K562 (cell line): ENCODE measurements around the gene DBF4B. TPM values are rescaled to one million over a fixed set of nuclear protein-coding genes. Genes with fewer than 3 reads are reported as not detected.
A peak's percentile ranks its signal among the peaks of the same experiment; 100 is the strongest.

Experiments
- E2F5 ChIP-seq: sonication (generic); formaldehyde crosslinking; IDR thresholded peaks from 2 replicates; pipeline ENCODE4 v1.8.0; 2022; ENCODE audit warnings: mild to moderate bottlenecking, missing genetic modification reagents
- ESRRA ChIP-seq: fragments of 450-650 bp; IDR thresholded peaks from 2 replicates; pipeline ENCODE4 v1.6.1; 2014; ENCODE audit warnings: low read depth, mild to moderate bottlenecking, moderate library complexity, borderline replicate concordance
- ETV5 ChIP-seq: sonication (generic); formaldehyde crosslinking; IDR thresholded peaks from 2 replicates; pipeline ENCODE4 v1.4.0; 2020; ENCODE audit warnings: low read depth, mild to moderate bottlenecking, missing genetic modification reagents
- FOXO4 ChIP-seq: fragments of 450-650 bp; formaldehyde crosslinking; IDR thresholded peaks from 2 replicates; pipeline ENCODE4 v1.4.0; 2020; ENCODE audit warnings: mild to moderate bottlenecking, moderate library complexity
- FOXP4 ChIP-seq: sonication (generic); formaldehyde crosslinking; IDR thresholded peaks from 2 replicates; pipeline ENCODE4 v1.8.0; 2022; ENCODE audit warnings: mild to moderate bottlenecking, missing genetic modification reagents, borderline replicate concordance
- HNRNPK ChIP-seq: fragments of 200-400 bp; formaldehyde crosslinking; IDR thresholded peaks from one replicate; pipeline ENCODE4 v1.6.1; 2018; ENCODE audit warnings: mild to moderate bottlenecking, low read depth, low read length; ENCODE audit not compliant: poor library complexity, severe bottlenecking
- HOMEZ ChIP-seq: fragments of 250-450 bp; sonication (Bioruptor Pico); IDR thresholded peaks from 2 replicates; pipeline ENCODE4 v1.4.0; 2020; ENCODE audit warnings: mild to moderate bottlenecking, moderate library complexity
- NR4A1 ChIP-seq, 2 experiments: fragments of 250-450 bp in 1 of 2; fragments of 450-650 bp in 1 of 2; sonication (Bioruptor Pico) in 1 of 2; IDR thresholded peaks; 2 replicates each; pipeline versions ENCODE4 v1.4.0 to v1.6.1; 2016 to 2020; ENCODE audit warnings: mild to moderate bottlenecking in 2 of 2, missing compliant biosample characterization in 1 of 2, missing genetic modification characterization in 1 of 2, moderate library complexity in 1 of 2
- NUFIP1 ChIP-seq: fragments of 450-650 bp; IDR thresholded peaks from 2 replicates; pipeline ENCODE4 v1.6.1; 2018; ENCODE audit not compliant: partially characterized antibody
- PBX2 ChIP-seq, 2 experiments: IDR thresholded peaks in 1 of 2; conservative IDR thresholded peaks in 1 of 2; 2 replicates each; pipeline ENCODE4 v1.6.1; 2016; ENCODE audit warnings: low read depth in 2 of 2, mild to moderate bottlenecking in 1 of 2, missing compliant biosample characterization in 1 of 2, missing genetic modification characterization in 1 of 2, moderate library complexity in 1 of 2
- PTTG1 ChIP-seq: fragments of 450-650 bp; IDR thresholded peaks from 2 replicates; pipeline ENCODE4 v1.6.1; 2016; ENCODE audit warnings: low read depth, mild to moderate bottlenecking, missing genetic modification characterization, missing compliant biosample characterization
- RBBP5 ChIP-seq: fragments of 200-600 bp; sonication (generic); IDR thresholded peaks from 2 replicates; pipeline ENCODE4 v1.6.1; 2012; ENCODE audit warnings: borderline replicate concordance, mild to moderate bottlenecking, low read length, control low read depth, inconsistent platforms; ENCODE audit not compliant: insufficient read depth, poor library complexity, severe bottlenecking
- SPI1 ChIP-seq: IDR thresholded peaks from 2 replicates; pipeline ENCODE4 v1.6.1; 2011; ENCODE audit warnings: low read depth, low read length, control low read depth, borderline replicate concordance
- SREBF1 ChIP-seq: fragments of 150-350 bp; IDR thresholded peaks from 2 replicates; pipeline ENCODE4 v1.6.1; 2014; ENCODE audit warnings: antibody characterized with exemption, low read depth, low read length, borderline replicate concordance
- SREBF2 ChIP-seq: sonication (generic); formaldehyde crosslinking; IDR thresholded peaks from 2 replicates; pipeline ENCODE4 v1.4.0; 2020; ENCODE audit warnings: mild to moderate bottlenecking, missing genetic modification reagents
- polyA plus RNA-seq, 8 experiments: library from polyadenylated mRNA; depleted of rRNA in 4 of 8; stranded (reverse) in 5 of 8; unstranded in 3 of 8; fragments of >200 nt; fragmentation: Nextera tagmentation in 2 of 8; fragmentation: Illumina TruSeq in 1 of 8; extraction: Ambion mirVana in 2 of 8; extraction: Trizol in 1 of 8; gene quantifications; 2 replicates each; pipeline versions ENCODE4 v1.2.1 to v1.2.3, GENCODE V29; 2011 to 2014; ENCODE audit warnings: inconsistent platforms in 1 of 8, missing spikeins in 1 of 8
- total RNA-seq, 7 experiments: library from RNA; depleted of rRNA in 6 of 7; stranded (reverse); fragments of >200 nt in 6 of 7; fragmentation: Illumina TruSeq in 2 of 7; extraction: Trizol in 2 of 7; gene quantifications; 2 replicates each; pipeline versions ENCODE4 v1.2.1 to v1.2.3, GENCODE V29; 2011 to 2021; ENCODE audit warnings: low replicate concordance in 1 of 7

The DBF4B gene
- total and polyA plus RNA-seq, 9 of the 15 experiments (the other 6 are each of a cell fraction or from before 2014, with no cell fraction given) = 2.5 to 26.9 (median 14.6) TPM

GRCh38 chr17:44689477-44690217, 18.8 kb upstream of the DBF4B start, which contains the start of gene CCDC43 (continued):
- TF ChIP-seq SREBF2 (CRISPR knock-in tag) = no peak
- TF ChIP-seq ESRRA = peak; percentile 56; the same call in 1 of the 2 replicates
- TF ChIP-seq HOMEZ (CRISPR knock-in tag) = no peak
- TF ChIP-seq SPI1 = 0 out of 2 replicates have a peak, but pooled peaks have one; percentile 24
- no peak for TF ChIP-seq HNRNPK
- peak; percentile 97 for TF ChIP-seq RBBP5
- no peak for TF ChIP-seq PBX2 (CRISPR knock-in tag; IDR thresholded peaks at IDR 0.05; ENCODE audit: low read depth)
- no peak for TF ChIP-seq PBX2 (tag; conservative IDR thresholded peaks at IDR 0.05; ENCODE audit: low read depth)
- TF ChIP-seq FOXO4 (CRISPR knock-in tag) = no peak
- no peak for TF ChIP-seq NUFIP1
- TF ChIP-seq SREBF1 = no peak
- peak; percentile 49; the same call in 1 of the 2 replicates for TF ChIP-seq ETV5 (CRISPR knock-in tag)
- TF ChIP-seq E2F5 (CRISPR knock-in tag) = no peak
- peak; percentile 67; the same call in 1 of the 2 replicates for TF ChIP-seq FOXP4 (CRISPR knock-in tag)
- peak; percentile 43; the same call in 1 of the 2 replicates for TF ChIP-seq NR4A1 (CRISPR knock-in tag; IDR thresholded peaks at IDR 0.05)
- TF ChIP-seq NR4A1 (tag; IDR thresholded peaks at IDR 0.05) = no peak
- no peak for TF ChIP-seq PTTG1 (tag)
